HAP-1 (cell line): ENCODE results near the gene BCL2L2.
A peak's percentile ranks its signal among the peaks of the same experiment; 100 is the strongest.
"Not testable (repeated sequence)": the region's sequence is repeated elsewhere in the genome, so short reads cannot be mapped to it uniquely, and the experiment has no call there.

Source experiments
- DNase-seq, 2 experiments: peaks; one replicate each; pipeline ENCODE4 v3.0.0-alpha.2; 2016 to 2020; ENCODE audit warnings: low spot score in 2 of 2
- H3K27me3 ChIP-seq: fragments of 250-450 bp; sonication (Bioruptor Pico); 2 replicates; pipeline ENCODE4 v1.5.1; 2020; ENCODE audit warnings: low read depth, mild to moderate bottlenecking, moderate library complexity
- H3K36me3 ChIP-seq: fragments of 250-450 bp; sonication (Bioruptor Pico); replicated peaks from 2 replicates; pipeline ENCODE4 v1.5.1; 2020; ENCODE audit warnings: mild to moderate bottlenecking
- H3K4me1 ChIP-seq: fragments of 250-450 bp; sonication (Bioruptor Pico); 2 replicates; pipeline ENCODE4 v1.5.1; 2020; ENCODE audit warnings: mild to moderate bottlenecking
- H3K4me3 ChIP-seq: fragments of 250-450 bp; sonication (Bioruptor Pico); 2 replicates; pipeline ENCODE4 v1.5.1; 2020; ENCODE audit warnings: mild to moderate bottlenecking, moderate library complexity
- H3K9me3 ChIP-seq: fragments of 250-450 bp; sonication (Bioruptor Pico); 2 replicates; pipeline ENCODE4 v1.5.1; 2020; ENCODE audit warnings: mild to moderate bottlenecking, moderate library complexity
- in situ Hi-C: fragments of 300-500 bp; cut with MboI; formaldehyde crosslinking; loops from 3 replicates; pipeline ENCODE4 v1.14.3; 2020; ENCODE audit warnings: low sequenced_read_pairs, inconsistent platforms, mixed read lengths

BCL2L2 gene

GRCh38 chr14:23306412-23307145, at the start of gene BCL2L2:
Gene BCL2L2, plus strand, starts transcription at chr14:23306833. Its CDS starts 935 bp downstream, at chr14:23307768.
- Histone ChIP-seq H3K27me3 (no peaks in the 10 kb centered on the region), H3K4me3 (peak within 1 kb of the TSS; percentile 68), H3K4me1 (peaks cover 14% of the 10 kb centered on the region), H3K36me3 (peaks cover 28% of the 10 kb centered on the region), H3K9me3 (no peaks in the 10 kb centered on the region)
- DNase-seq, result peak; percentile 83 to 96
- in situ Hi-C loops, result no loop called here

DNA sequence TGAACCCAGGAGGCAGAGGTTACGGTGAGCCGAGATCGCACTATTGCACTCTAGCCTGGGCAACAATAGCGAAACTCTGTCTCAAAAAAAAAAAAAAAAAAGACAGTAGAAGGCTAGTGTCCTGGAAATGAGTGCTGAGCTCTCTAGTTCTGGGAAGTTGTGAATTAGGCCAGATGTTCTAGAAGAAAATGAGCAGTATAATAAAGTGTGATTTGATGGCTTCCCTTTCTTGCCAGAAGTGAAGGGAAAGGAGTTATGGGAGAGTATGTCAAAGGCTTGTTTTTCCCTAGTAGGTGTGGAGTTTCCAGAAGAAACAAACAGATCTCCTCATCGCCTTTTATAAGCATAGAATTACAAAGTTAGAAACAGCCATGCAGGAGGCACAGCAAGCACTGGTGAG, 48.4 kb upstream of the BCL2L2 start:
- no peak for DNase-seq
- Histone ChIP-seq H3K4me3 (no peak overlapping the region), H3K36me3 (no peaks in the 10 kb centered on the region), H3K27me3 (peaks cover 4% of the 10 kb centered on the region), H3K4me1 (peaks cover 3% of the 10 kb centered on the region; the same call in 1 of the 2 replicates), H3K9me3 (no peaks in the 10 kb centered on the region)
- in situ Hi-C loops, result no loop called here

- in situ Hi-C loops, result no loop called here
- no peak overlapping the region for H3K4me3 ChIP-seq
- H3K4me1 ChIP-seq, result peaks cover 3% of the 10 kb centered on the region; the same call in 1 of the 2 replicates
- H3K27me3 ChIP-seq, result peaks cover 12% of the 10 kb centered on the region
- no peaks in the 10 kb centered on the region for H3K9me3 ChIP-seq
- DNase-seq, result peak in 1 of 2 experiments; percentile 7
- H3K36me3 ChIP-seq, result no peaks in the 10 kb centered on the region
Observed at GRCh38 chr14:23259426-23259825, 47.2 kb upstream of the BCL2L2 start.

DNA sequence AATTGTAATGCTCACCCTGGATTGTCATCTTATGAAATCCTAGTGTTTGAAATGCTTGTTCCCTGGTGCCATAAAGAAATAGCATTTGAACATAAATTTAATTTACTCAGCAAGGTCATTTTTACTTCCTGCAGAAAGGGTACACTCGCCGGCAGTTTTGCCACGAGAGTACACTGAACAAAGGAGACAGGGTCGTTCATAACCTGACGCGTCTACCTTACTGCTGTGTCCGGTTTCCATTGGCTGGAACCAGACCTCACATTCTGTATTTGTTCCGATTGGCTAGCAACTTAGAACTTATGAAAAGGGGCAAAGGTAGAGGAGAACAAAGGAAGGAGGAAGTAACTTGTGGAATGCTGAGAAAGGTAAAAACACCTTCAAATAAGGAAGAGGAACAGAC, 45.8 kb upstream of the BCL2L2 start:
- H3K4me1 ChIP-seq, in situ Hi-C loops, H3K9me3 ChIP-seq, H3K36me3 ChIP-seq, DNase-seq, H3K4me3 ChIP-seq: not testable (repeated sequence)
- peaks cover 12% of the 10 kb centered on the region for H3K27me3 ChIP-seq

GRCh38 chr14:23269193-23269592, 37.4 kb upstream of the BCL2L2 start:
- no peaks in the 10 kb centered on the region for H3K36me3 ChIP-seq
- peaks cover 2% of the 10 kb centered on the region for H3K27me3 ChIP-seq
- no peaks in the 10 kb centered on the region for H3K9me3 ChIP-seq
- in situ Hi-C loops, result no loop called here
- no peak overlapping the region for H3K4me3 ChIP-seq
- no peak for DNase-seq
- H3K4me1 ChIP-seq, result no peaks in the 10 kb centered on the region

GRCh38 chr14:23275412-23275811, 31.2 kb upstream of the BCL2L2 start:
- Histone ChIP-seq H3K4me3 (no peak overlapping the region), H3K36me3 (no peaks in the 10 kb centered on the region), H3K9me3 (no peaks in the 10 kb centered on the region), H3K27me3 (no peaks in the 10 kb centered on the region), H3K4me1 (peaks cover 3% of the 10 kb centered on the region)
- no peak for DNase-seq
- in situ Hi-C loops, result no loop called here

DNA sequence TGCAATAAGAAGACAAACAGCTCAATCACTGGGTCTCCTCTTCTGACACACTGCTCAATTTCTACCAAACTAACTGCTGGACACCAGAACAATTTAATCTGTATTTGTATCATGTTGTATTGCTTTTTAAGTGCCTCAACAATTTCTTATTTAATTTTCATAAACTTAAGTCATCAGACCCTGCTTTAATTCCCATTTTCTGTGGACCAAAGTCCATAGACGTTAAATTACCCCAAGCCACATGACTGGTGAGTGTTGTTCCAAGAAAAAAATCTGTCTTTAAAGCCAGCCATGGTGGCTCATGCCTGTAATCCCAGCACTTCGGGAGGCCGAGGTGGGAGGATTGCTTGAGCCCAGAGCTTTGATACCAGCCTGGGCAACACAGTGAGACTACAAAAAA, 29.4 kb upstream of the BCL2L2 start:
- Histone ChIP-seq H3K27me3 (no peaks in the 10 kb centered on the region), H3K9me3 (no peaks in the 10 kb centered on the region), H3K4me1 (peaks cover 4% of the 10 kb centered on the region), H3K36me3 (no peaks in the 10 kb centered on the region; the same call in 1 of the 2 replicates), H3K4me3 (no peak overlapping the region)
- in situ Hi-C loops, result no loop called here
- no peak for DNase-seq

DNA sequence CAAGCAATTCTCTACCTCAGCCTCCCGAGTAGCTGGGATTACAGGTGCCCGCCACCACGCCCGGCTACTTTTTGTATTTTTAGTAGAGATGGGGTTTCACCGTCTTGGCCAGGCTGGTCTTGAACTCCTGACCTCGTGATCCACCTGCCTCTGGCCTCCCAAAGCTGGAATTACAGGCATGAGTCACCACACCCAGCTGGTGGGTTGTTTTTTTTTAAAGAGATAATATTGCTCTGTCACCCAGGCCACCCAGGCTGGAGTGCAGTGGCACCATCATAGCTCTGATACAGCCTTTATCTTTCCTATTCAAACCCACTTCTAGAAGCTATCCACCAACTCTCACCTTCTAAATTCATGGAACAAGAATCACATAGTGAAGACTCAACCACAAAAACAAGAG, 28.7 kb upstream of the BCL2L2 start:
- in situ Hi-C loops, result not testable (repeated sequence)

GRCh38 chr14:23281247-23281646, 25.4 kb upstream of the BCL2L2 start:
- no peak for DNase-seq
- Histone ChIP-seq H3K36me3 (no peaks in the 10 kb centered on the region; the same call in none of the 2 replicates), H3K27me3 (no peaks in the 10 kb centered on the region), H3K4me1 (peaks cover 4% of the 10 kb centered on the region), H3K9me3 (no peaks in the 10 kb centered on the region), H3K4me3 (no peak overlapping the region)
- in situ Hi-C loops, result no loop called here

More for the DNA sequence above, 28.7 kb upstream of the BCL2L2 start:
- not testable (repeated sequence) for H3K27me3 ChIP-seq, H3K36me3 ChIP-seq, DNase-seq, H3K4me3 ChIP-seq, H3K4me1 ChIP-seq, H3K9me3 ChIP-seq

GRCh38 chr14:23284654-23285529, 21.7 kb upstream of the BCL2L2 start:
- no peak for DNase-seq
- Histone ChIP-seq H3K9me3 (no peaks in the 10 kb centered on the region), H3K4me1 (peaks cover 10% of the 10 kb centered on the region), H3K4me3 (peak overlapping the region; percentile 69), H3K27me3 (no peaks in the 10 kb centered on the region), H3K36me3 (no peaks in the 10 kb centered on the region; the same call in none of the 2 replicates)
- in situ Hi-C loops, result no loop called here

DNA sequence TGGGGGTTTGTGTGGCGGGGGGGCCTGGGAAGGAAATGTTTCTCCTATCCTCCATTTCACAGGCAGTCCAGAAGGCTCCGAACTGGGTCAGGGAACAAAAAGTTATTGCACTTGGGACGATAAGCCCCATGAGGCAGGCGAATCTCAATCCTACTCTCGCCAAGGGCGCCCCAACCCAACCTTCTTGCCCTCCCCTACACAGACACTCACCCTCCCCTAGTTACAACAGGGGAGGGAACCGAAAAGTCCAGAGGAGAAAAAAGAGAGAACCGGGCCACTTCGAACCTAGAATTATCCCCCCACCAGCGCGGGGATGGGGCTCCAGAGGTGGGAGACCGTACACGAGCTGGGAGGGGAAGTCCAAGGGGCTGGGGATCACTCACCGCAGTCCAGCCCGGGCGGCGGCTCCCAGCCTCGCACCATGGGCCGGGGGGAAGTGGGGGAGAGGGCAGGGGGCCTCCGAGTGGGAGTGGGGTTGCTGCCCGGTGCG, 21.1 kb upstream of the BCL2L2 start:
- in situ Hi-C loops, result no loop called here
- no peaks in the 10 kb centered on the region; the same call in none of the 2 replicates for H3K36me3 ChIP-seq

GRCh38 chr14:23286020-23286901, 20.4 kb upstream of the BCL2L2 start, which contains the start of gene HOMEZ:
Gene HOMEZ, minus strand, starts transcription at chr14:23286132. Its CDS starts 180 bp downstream, at chr14:23285952.
- Histone ChIP-seq H3K27me3 (no peaks in the 10 kb centered on the region), H3K36me3 (no peaks in the 10 kb centered on the region; the same call in none of the 2 replicates), H3K4me1 (peaks cover 6% of the 10 kb centered on the region), H3K4me3 (peak within 1 kb of the TSS; percentile 69), H3K9me3 (no peaks in the 10 kb centered on the region)
- DNase-seq, result peak; percentile 98 to 99
- in situ Hi-C loops, result no loop called here

More for the DNA sequence above, 21.1 kb upstream of the BCL2L2 start:
- Histone ChIP-seq H3K27me3 (no peaks in the 10 kb centered on the region), H3K9me3 (no peaks in the 10 kb centered on the region), H3K4me3 (peak overlapping the region; percentile 69), H3K4me1 (peaks cover 6% of the 10 kb centered on the region)
- DNase-seq, result peak; percentile 19 to 26

- Histone ChIP-seq H3K4me3 (peak overlapping the region; percentile 69), H3K9me3 (no peaks in the 10 kb centered on the region), H3K4me1 (peaks cover 6% of the 10 kb centered on the region), H3K27me3 (no peaks in the 10 kb centered on the region), H3K36me3 (no peaks in the 10 kb centered on the region; the same call in none of the 2 replicates)
- in situ Hi-C loops, result no loop called here
- no peak for DNase-seq
Observed at GRCh38 chr14:23286902-23287479, 19.6 kb upstream of the BCL2L2 start.
